Stimulated activated naive CD8-positive, alpha-beta T cell treated with anti-CD3 and anti-CD28 coated beads, Interleukin-15, amount 100 ng/mL, for 72 hours (primary cell): Measurements from ENCODE around the gene F10.
A peak's percentile ranks its signal among the peaks of the same experiment; 100 is the strongest.
"Not testable (repeated sequence)": the region's sequence is repeated elsewhere in the genome, so short reads cannot be mapped to it uniquely, and the experiment has no call there.

Experiments
- ATAC-seq: fragments of 150-1000 bp; cut with Tn5 transposase; 2 replicates; pipeline ENCODE4 v1.10.0; 2021; ENCODE audit warnings: mild to moderate bottlenecking, moderate library complexity
- DNase-seq, 2 donors: peaks; one replicate each; pipeline ENCODE4 v3.0.0; 2021 to 2022
- H3K27ac Mint-ChIP-seq, 2 donors: one replicate each; pipeline ENCODE4 v1.8.0; 2022; ENCODE audit warnings: mild to moderate bottlenecking in 2 of 2, mixed read lengths in 2 of 2, moderate library complexity in 2 of 2
- H3K27me3 Mint-ChIP-seq: one replicate; pipeline ENCODE4 v1.8.0; 2022; ENCODE audit warnings: mixed read lengths
- H3K4me1 Mint-ChIP-seq: one replicate; pipeline ENCODE4 v1.8.0; 2022; ENCODE audit warnings: mild to moderate bottlenecking, mixed read lengths
- H3K4me3 Mint-ChIP-seq, 2 donors: one replicate each; pipeline ENCODE4 v1.8.0; 2022; ENCODE audit warnings: mild to moderate bottlenecking in 2 of 2, mixed read lengths in 2 of 2, moderate library complexity in 1 of 2
- H3K9me3 Mint-ChIP-seq, 2 donors: one replicate each; pipeline ENCODE4 v1.8.0; 2022; ENCODE audit warnings: mixed read lengths in 2 of 2

Gene F10

GRCh38 chr13:113122550-113123225 is at the start of gene F10:
TSS of gene F10 (plus strand) at chr13:113122799. CDS start at chr13:113122856, 57 bp downstream.
- Mint-ChIP-seq H3K4me1 (no peaks in the 10 kb centered on the region), H3K9me3 (no peaks in the 10 kb centered on the region), H3K4me3 (no peak within 1 kb of the TSS), H3K27ac (peak within 1 kb of the TSS; percentile 21 to 86), H3K27me3 (peaks cover 35% of the 10 kb centered on the region)
- DNase-seq (no peak), ATAC-seq (no peak)

- no peak overlapping the region for H3K4me3 Mint-ChIP-seq
- no peak for DNase-seq
- no peaks in the 10 kb centered on the region for H3K27me3 Mint-ChIP-seq
- H3K27ac Mint-ChIP-seq = no peak overlapping the region
- H3K4me1 Mint-ChIP-seq = no peaks in the 10 kb centered on the region
- H3K9me3 Mint-ChIP-seq = no peaks in the 10 kb centered on the region
- no peak for ATAC-seq
Observed at GRCh38 chr13:113073942-113074341, 48.7 kb upstream of the F10 start.

- Mint-ChIP-seq H3K4me3 (no peak overlapping the region), H3K9me3 (no peaks in the 10 kb centered on the region), H3K27me3 (no peaks in the 10 kb centered on the region), H3K4me1 (no peaks in the 10 kb centered on the region), H3K27ac (no peak overlapping the region)
- peak; percentile 32 for ATAC-seq
- DNase-seq = no peak
Observed at GRCh38 chr13:113074401-113074800, 48.2 kb upstream of the F10 start.

- Mint-ChIP-seq H3K9me3 (no peaks in the 10 kb centered on the region), H3K27ac (no peak overlapping the region), H3K4me1 (no peaks in the 10 kb centered on the region), H3K4me3 (no peak overlapping the region), H3K27me3 (no peaks in the 10 kb centered on the region)
- DNase-seq (no peak), ATAC-seq (peak; percentile 10)
Observed at GRCh38 chr13:113074876-113075275, 47.7 kb upstream of the F10 start.

DNA sequence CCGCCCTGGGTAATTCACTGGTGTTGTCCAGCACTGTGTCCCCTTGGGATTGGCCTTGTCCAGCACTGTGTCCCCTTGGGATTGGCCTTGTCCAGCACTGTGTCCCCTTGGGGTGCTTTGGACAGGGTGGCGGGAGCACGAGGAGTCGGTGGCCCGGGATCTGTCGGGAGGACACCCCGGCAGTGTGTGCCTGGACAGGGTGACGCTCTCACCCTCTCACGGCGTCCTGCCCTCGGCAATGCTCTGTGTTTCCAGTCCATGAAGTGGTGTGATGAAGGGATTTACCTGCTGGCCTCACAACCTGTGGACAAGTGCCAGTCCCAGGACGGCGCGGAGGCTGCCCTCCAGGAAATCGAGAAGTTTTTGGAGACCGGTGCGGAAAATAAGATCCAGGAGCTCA is 46.9 kb upstream of the F10 start:
- DNase-seq = no peak
- no peak for ATAC-seq
- no peaks in the 10 kb centered on the region for H3K4me1 Mint-ChIP-seq
- H3K9me3 Mint-ChIP-seq = no peaks in the 10 kb centered on the region
- no peak overlapping the region for H3K27ac Mint-ChIP-seq
- H3K27me3 Mint-ChIP-seq = no peaks in the 10 kb centered on the region
- H3K4me3 Mint-ChIP-seq = no peak overlapping the region

- Mint-ChIP-seq H3K4me3 (no peak overlapping the region), H3K9me3 (no peaks in the 10 kb centered on the region)
- peak; percentile 51 for ATAC-seq
Observed at GRCh38 chr13:113076681-113077401, 45.8 kb upstream of the F10 start.

DNA sequence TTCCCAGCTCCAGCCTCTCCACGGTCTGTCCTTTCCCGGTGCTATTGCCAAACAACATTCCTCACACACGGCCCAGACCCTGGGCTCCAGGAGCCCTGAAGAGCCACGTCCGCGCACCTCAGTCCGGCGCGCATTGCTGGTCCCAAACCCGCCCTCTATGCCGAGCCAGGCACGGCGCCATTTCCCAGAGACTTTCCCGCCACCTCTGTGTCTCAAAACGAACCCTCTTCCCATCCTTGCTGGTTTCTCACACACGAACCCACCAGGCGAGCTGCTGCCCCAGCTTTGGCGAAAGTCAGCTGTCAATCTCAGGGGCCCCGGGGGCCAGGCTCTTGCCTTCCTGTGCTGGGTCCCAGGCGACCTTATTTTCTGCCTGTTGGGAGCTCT is 45.0 kb upstream of the F10 start:
- Mint-ChIP-seq H3K27ac (peak overlapping the region in 1 of 2 donors; percentile 83), H3K27me3 (no peaks in the 10 kb centered on the region), H3K4me1 (no peaks in the 10 kb centered on the region), H3K9me3 (no peaks in the 10 kb centered on the region), H3K4me3 (no peak overlapping the region)
- ATAC-seq (no peak), DNase-seq (no peak)

More at GRCh38 chr13:113076681-113077401, 45.8 kb upstream of the F10 start:
- Mint-ChIP-seq H3K27ac (no peak overlapping the region), H3K4me1 (no peaks in the 10 kb centered on the region), H3K27me3 (no peaks in the 10 kb centered on the region)
- DNase-seq = no peak

- ATAC-seq = no peak
- no peak for DNase-seq
- Mint-ChIP-seq H3K9me3 (no peaks in the 10 kb centered on the region), H3K4me1 (no peaks in the 10 kb centered on the region), H3K27me3 (no peaks in the 10 kb centered on the region), H3K27ac (peak overlapping the region in 1 of 2 donors; percentile 83), H3K4me3 (no peak overlapping the region)
Observed at GRCh38 chr13:113077953-113078901, 44.4 kb upstream of the F10 start.

GRCh38 chr13:113078902-113079780 is 43.5 kb upstream of the F10 start:
- H3K4me1 Mint-ChIP-seq = no peaks in the 10 kb centered on the region
- H3K9me3 Mint-ChIP-seq = no peaks in the 10 kb centered on the region
- no peak overlapping the region for H3K4me3 Mint-ChIP-seq
- no peak overlapping the region for H3K27ac Mint-ChIP-seq
- no peaks in the 10 kb centered on the region for H3K27me3 Mint-ChIP-seq
- no peak for ATAC-seq
- DNase-seq = no peak

- H3K9me3 Mint-ChIP-seq, DNase-seq, H3K4me3 Mint-ChIP-seq, H3K27me3 Mint-ChIP-seq, ATAC-seq, H3K4me1 Mint-ChIP-seq, H3K27ac Mint-ChIP-seq: not testable (repeated sequence)
Observed at GRCh38 chr13:113079781-113080080, 42.9 kb upstream of the F10 start.

DNA sequence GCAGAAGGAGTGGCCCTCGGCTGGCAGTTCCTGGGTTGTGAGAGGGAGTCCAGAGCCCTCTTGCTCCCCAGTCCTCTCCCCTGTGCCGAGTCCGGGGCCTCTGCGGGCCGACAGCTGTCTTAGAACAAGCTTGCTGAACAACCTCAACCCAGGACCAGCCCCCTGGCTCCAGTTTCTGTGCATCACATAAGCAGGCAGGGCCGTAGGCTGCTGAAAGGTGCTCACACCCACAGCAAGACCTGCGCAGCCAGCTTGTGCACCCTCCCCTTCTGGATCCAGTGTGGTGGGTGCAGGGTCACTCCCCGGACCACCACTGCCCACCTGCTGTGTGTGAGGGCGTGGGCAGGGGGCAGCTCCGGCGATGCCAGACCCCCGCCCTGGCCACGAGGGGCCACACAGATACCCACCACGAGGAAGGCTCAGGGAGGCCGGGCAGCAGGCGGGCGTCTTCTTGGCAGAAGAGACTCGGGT is 42.2 kb upstream of the F10 start:
- no peaks in the 10 kb centered on the region for H3K27me3 Mint-ChIP-seq
- no peak for ATAC-seq

GRCh38 chr13:113080901-113081521 is 41.6 kb upstream of the F10 start:
- Mint-ChIP-seq H3K27me3 (no peaks in the 10 kb centered on the region), H3K9me3 (no peaks in the 10 kb centered on the region), H3K4me1 (no peaks in the 10 kb centered on the region), H3K4me3 (no peak overlapping the region), H3K27ac (no peak overlapping the region)
- ATAC-seq (no peak), DNase-seq (no peak)

More for the DNA sequence above, 42.2 kb upstream of the F10 start:
- Mint-ChIP-seq H3K9me3 (no peaks in the 10 kb centered on the region), H3K4me3 (no peak overlapping the region), H3K27ac (no peak overlapping the region), H3K4me1 (no peaks in the 10 kb centered on the region)
- no peak for DNase-seq

DNA sequence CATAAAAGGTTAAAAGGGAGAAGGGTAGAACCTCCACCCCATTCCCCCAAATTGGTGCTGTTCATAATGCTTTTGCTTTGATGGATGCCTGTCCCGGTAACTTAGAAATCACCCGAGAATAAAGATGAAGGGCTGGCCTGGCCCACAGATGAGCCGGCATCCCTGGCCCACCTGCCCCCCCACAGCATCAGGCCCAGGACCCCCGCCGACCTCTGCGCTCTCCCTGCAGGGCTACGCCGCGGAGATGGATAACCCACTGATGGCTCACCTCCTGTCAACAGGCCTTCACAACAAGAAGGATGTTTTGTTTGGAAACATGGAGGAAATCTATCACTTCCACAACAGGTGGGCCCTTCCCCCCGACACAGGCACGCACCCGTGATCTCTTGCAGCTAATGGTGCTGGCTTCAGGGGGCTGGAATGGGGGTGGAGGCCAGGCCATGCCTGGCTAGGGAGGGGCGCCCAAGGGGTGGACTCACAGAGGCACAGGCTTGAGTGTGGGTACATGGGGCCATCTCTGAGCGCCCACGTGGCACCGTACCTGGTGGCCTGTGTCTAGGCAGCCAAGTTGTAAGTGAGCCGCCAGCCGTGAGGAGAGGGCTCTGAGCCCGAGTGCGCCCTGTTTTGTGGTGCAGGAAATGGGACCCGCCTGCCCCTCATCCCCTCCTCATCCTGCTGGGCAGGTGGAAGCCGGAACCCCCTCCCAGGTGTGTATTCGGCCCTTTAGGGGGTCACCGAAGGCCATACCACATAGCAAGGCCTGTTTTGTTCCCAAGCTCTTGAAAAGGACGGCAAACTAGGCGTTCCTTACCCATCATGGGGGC is 40.2 kb upstream of the F10 start:
- DNase-seq (no peak), ATAC-seq (no peak)
- H3K9me3 Mint-ChIP-seq = no peaks in the 10 kb centered on the region
- no peaks in the 10 kb centered on the region for H3K4me1 Mint-ChIP-seq
- no peaks in the 10 kb centered on the region for H3K27me3 Mint-ChIP-seq
- H3K4me3 Mint-ChIP-seq = no peak overlapping the region
- H3K27ac Mint-ChIP-seq = no peak overlapping the region

DNA sequence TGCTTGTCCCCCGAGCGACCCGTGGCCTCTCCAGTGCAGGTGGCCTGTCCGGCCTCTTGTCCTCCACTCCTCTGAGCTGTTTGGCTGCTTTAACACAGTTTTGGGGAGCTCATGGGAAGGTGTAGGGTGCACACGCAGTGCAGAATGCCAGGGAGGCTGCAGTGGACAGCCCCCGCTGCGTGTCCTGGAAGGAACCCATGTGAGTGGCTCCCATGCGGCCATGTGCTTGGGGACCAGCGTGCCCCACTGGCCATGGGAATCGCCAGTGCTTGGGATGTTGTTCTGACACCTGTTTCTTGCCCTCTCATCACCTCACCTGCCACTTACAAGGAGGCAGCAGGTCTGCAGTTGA is 39.6 kb upstream of the F10 start:
- no peaks in the 10 kb centered on the region for H3K27me3 Mint-ChIP-seq
- no peak for DNase-seq

More for the DNA sequence above, 39.6 kb upstream of the F10 start:
- Mint-ChIP-seq H3K9me3 (no peaks in the 10 kb centered on the region), H3K4me1 (no peaks in the 10 kb centered on the region), H3K27ac (no peak overlapping the region), H3K4me3 (no peak overlapping the region)
- no peak for ATAC-seq
